HG02970 (cell line): ENCODE data around the gene ATXN7L1.

Experiments used
- ATAC-seq: cut with Tn5 transposase; IDR thresholded peaks from one replicate; pipeline ENCODE4 v1.9.1; 2021; ENCODE audit warnings: mild to moderate bottlenecking, moderate library complexity, moderate number of reproducible peaks; ENCODE audit not compliant: unreplicated experiment, low FRiP score

Gene ATXN7L1

GRCh38 chr7:105655500-105656380 is 220.7 kb downstream of the ATXN7L1 start:
- no peak for ATAC-seq

GRCh38 chr7:105655067-105655466 is 221.3 kb downstream of the ATXN7L1 start:
- ATAC-seq, result no peak

- no peak for ATAC-seq
These were observed 222.2 kb downstream of the ATXN7L1 start for GRCh38 chr7:105654095-105654686.

GRCh38 chr7:105653441-105654005 is 222.9 kb downstream of the ATXN7L1 start:
- no peak for ATAC-seq

GRCh38 chr7:105652359-105652993 is 223.9 kb downstream of the ATXN7L1 start:
- ATAC-seq, result no peak

GRCh38 chr7:105651798-105652197 is 224.6 kb downstream of the ATXN7L1 start:
- ATAC-seq, result no peak

GRCh38 chr7:105650382-105650970 is 225.9 kb downstream of the ATXN7L1 start:
- no peak for ATAC-seq

GRCh38 chr7:105649727-105650381 is 226.5 kb downstream of the ATXN7L1 start:
- ATAC-seq, result no peak

GRCh38 chr7:105648561-105649401 is 227.6 kb downstream of the ATXN7L1 start:
- ATAC-seq, result no peak

GRCh38 chr7:105647591-105647990 is 228.8 kb downstream of the ATXN7L1 start:
- no peak for ATAC-seq

- ATAC-seq, result no peak
These were observed 231.5 kb downstream of the ATXN7L1 start for GRCh38 chr7:105644937-105645336.

GRCh38 chr7:105643851-105644250 is 232.5 kb downstream of the ATXN7L1 start:
- no peak for ATAC-seq

GRCh38 chr7:105643384-105643783 is 233.0 kb downstream of the ATXN7L1 start:
- no peak for ATAC-seq

- no peak for ATAC-seq
These were observed 234.1 kb downstream of the ATXN7L1 start for GRCh38 chr7:105642264-105642663.

GRCh38 chr7:105640956-105641810 is 235.2 kb downstream of the ATXN7L1 start:
- ATAC-seq, result no peak

GRCh38 chr7:105639667-105640493 is 236.5 kb downstream of the ATXN7L1 start:
- no peak for ATAC-seq

- no peak for ATAC-seq
These were observed 237.4 kb downstream of the ATXN7L1 start for GRCh38 chr7:105638902-105639495.
